HUES48 (cell line): ENCODE measurements around the gene RTCA.
A peak's percentile ranks its signal among the peaks of the same experiment; 100 is the strongest.
"Not testable (repeated sequence)": the region's sequence is repeated elsewhere in the genome, so short reads cannot be mapped to it uniquely, and the experiment has no call there.

Experiments
- H3K27ac ChIP-seq: one replicate; pipeline ENCODE4 v1.7.0; 2013; ENCODE audit warnings: low read depth, low read length, inconsistent platforms
- H3K27me3 ChIP-seq: 2 replicates; pipeline ENCODE4 v1.6.1; 2013; ENCODE audit warnings: mild to moderate bottlenecking, low read length; ENCODE audit not compliant: control insufficient read depth, insufficient read depth
- H3K36me3 ChIP-seq: 2 replicates; pipeline ENCODE4 v1.6.1; 2013; ENCODE audit warnings: low read length; ENCODE audit not compliant: control insufficient read depth, insufficient read depth
- H3K4me1 ChIP-seq: 2 replicates; pipeline ENCODE4 v1.6.1; 2013; ENCODE audit warnings: mild to moderate bottlenecking, low read length; ENCODE audit not compliant: control insufficient read depth, insufficient read depth
- H3K4me3 ChIP-seq: 2 replicates; pipeline ENCODE4 v1.5.1; 2013; ENCODE audit warnings: mild to moderate bottlenecking, low read depth, low read length
- H3K9ac ChIP-seq: 2 replicates; pipeline ENCODE4 v1.6.1; 2013; ENCODE audit warnings: mild to moderate bottlenecking, low read depth, low read length, moderate library complexity
- H3K9me3 ChIP-seq: 2 replicates; pipeline ENCODE4 v1.6.1; 2013; ENCODE audit warnings: low read length; ENCODE audit not compliant: control insufficient read depth, insufficient read depth

The RTCA gene

DNA sequence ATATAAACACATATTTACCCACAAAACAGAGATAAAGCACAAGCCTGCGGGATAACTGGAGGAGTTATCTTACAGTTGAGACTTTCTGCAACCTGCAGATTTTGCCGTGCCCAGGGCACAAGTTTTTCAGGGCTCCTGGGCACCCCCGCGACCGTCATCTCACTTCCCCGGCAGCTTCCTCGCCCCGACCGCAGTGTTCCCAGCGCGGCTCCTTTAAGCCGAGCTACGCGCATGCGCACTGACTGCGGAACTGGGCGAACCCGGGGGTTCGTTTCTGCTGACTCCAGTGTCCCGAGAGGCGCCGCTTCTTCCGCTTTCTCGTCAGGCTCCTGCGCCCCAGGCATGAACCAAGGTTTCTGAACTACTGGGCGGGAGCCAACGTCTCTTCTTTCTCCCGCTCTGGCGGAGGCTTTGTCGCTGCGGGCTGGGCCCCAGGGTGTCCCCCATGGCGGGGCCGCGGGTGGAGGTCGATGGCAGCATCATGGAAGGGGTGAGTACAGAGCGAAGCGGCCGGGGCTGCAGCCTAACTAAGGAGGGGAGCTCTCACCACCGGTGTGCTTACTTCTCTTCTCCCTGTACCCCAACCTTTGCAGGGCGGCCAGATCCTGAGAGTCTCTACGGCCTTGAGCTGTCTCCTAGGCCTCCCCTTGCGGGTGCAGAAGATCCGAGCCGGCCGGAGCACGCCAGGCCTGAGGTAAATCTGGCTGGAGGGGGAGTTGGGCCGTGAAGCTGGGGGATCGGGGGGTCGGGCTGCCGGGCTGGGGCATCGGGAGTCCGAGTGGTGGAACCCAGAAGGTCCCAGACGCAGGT is at the start of gene RTCA:
RTCA (plus strand) TSS at position 286 of the 810 bp plus-strand sequence; CDS start at position 446, 160 bp downstream.
- peak within 1 kb of the TSS; percentile 91 for H3K27ac ChIP-seq
- H3K9me3 ChIP-seq, result no peaks in the 10 kb centered on the region; the same call in 1 of the 2 replicates
- peak within 1 kb of the TSS; percentile 68 for H3K9ac ChIP-seq
- H3K4me3 ChIP-seq, result peak within 1 kb of the TSS; percentile 90
- H3K36me3 ChIP-seq, result peaks cover 39% of the 10 kb centered on the region
- H3K27me3 ChIP-seq, result no peaks in the 10 kb centered on the region
- 0 out of 2 replicates have a peak, but pooled peaks cover 3% of the 10 kb centered on the region for H3K4me1 ChIP-seq

GRCh38 chr1:100217834-100218233 is 48.2 kb upstream of the RTCA start:
- peaks cover 73% of the 10 kb centered on the region for H3K36me3 ChIP-seq
- H3K27ac ChIP-seq, result no peak overlapping the region
- H3K9me3 ChIP-seq, result no peaks in the 10 kb centered on the region

DNA sequence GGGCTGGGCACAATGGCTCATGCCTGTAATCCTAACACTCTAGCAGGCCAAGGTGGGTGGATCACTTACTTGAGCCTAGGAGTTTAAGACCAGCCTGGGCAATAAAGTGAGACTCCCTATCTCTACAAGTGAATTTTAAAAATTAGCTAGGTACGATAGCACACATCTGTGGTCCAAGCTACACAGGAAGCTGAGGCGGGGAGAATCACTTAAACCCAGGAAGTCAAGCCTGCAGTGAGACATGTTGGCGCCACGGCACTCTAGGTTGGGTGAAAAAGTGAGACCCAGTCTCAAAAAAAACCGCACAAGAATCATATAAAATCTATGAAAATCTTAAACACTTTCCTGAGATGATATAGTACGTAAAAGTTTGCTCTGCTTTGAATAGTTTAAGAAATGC is 46.6 kb upstream of the RTCA start:
- Histone ChIP-seq H3K36me3 (peaks cover 60% of the 10 kb centered on the region), H3K27ac (no peak overlapping the region), H3K4me1 (no peaks in the 10 kb centered on the region), H3K9me3 (no peaks in the 10 kb centered on the region), H3K9ac (no peak overlapping the region), H3K27me3 (no peaks in the 10 kb centered on the region), H3K4me3 (no peak overlapping the region)

More at GRCh38 chr1:100217834-100218233, 48.2 kb upstream of the RTCA start:
- Histone ChIP-seq H3K4me3 (no peak overlapping the region), H3K4me1 (no peaks in the 10 kb centered on the region), H3K27me3 (no peaks in the 10 kb centered on the region), H3K9ac (no peak overlapping the region)

DNA sequence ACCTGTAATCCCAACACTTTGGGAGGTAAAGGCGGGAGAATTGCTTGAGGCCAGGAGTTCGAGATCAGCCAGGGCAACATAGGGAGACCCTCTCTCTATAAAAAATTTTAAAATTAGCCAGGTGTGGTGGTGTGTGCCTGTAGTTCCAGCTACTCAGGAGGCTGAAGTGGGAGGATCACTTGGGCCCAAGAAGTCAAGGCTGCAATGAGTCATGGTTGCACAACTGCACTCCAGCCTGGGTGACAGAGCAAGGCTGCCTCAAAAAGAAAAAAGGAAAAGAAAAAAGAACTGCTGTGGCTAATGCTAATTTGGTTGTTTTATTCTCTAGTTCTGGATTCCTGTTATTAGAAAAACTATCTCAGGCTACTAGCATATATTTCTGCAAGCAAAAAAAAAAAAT is 46.1 kb upstream of the RTCA start:
- H3K27me3 ChIP-seq, result no peaks in the 10 kb centered on the region
- no peaks in the 10 kb centered on the region for H3K4me1 ChIP-seq
- H3K27ac ChIP-seq, result no peak overlapping the region
- no peak overlapping the region for H3K4me3 ChIP-seq
- peaks cover 55% of the 10 kb centered on the region for H3K36me3 ChIP-seq
- no peak overlapping the region for H3K9ac ChIP-seq
- H3K9me3 ChIP-seq, result no peaks in the 10 kb centered on the region

- Histone ChIP-seq H3K9ac (no peak overlapping the region), H3K36me3 (peaks cover 35% of the 10 kb centered on the region), H3K4me3 (no peak overlapping the region), H3K27ac (no peak overlapping the region), H3K4me1 (no peaks in the 10 kb centered on the region), H3K9me3 (no peaks in the 10 kb centered on the region), H3K27me3 (no peaks in the 10 kb centered on the region)
These were observed 43.6 kb upstream of the RTCA start for GRCh38 chr1:100222428-100222827.

DNA sequence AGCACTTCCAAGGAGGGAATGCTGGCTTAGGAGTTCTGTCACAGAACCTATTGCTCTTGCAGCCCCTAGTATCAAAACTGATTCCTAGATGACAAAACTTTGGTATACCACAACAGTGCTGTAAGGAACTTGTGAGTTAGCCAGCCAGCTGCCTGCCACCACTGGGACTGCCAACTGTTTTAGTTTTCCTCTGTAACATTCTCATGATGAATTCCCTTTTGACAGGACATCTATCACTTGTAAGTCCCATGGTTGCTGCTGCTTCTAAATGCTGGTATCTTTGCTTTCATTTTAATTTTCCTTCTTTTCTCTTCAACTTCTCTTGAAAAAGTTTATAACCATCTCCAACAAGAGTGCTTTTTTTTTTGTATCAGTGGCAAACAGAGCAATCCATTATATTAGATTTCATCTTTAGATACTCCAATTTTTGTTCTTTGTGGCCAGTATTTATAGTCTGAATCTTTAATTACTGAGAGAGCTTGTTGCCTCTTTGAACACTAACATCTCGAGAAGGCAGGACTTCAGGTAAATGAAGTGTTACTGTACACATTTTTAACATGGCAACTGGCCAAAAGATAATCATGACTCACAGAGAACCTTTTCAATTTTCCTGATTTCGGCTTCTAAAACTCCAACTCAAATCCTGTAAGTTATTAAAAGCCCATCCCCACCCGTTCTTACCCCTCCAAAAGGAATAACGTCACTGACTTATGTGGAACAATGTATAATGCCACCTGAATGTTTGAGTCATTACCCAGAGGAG is 36.2 kb upstream of the RTCA start:
- Histone ChIP-seq H3K27me3 (no peaks in the 10 kb centered on the region), H3K36me3 (peaks cover 61% of the 10 kb centered on the region), H3K9me3 (no peaks in the 10 kb centered on the region), H3K27ac (no peak overlapping the region), H3K9ac (no peak overlapping the region), H3K4me1 (no peaks in the 10 kb centered on the region), H3K4me3 (no peak overlapping the region)

GRCh38 chr1:100230765-100231164 is 35.3 kb upstream of the RTCA start:
- Histone ChIP-seq H3K4me1 (no peaks in the 10 kb centered on the region), H3K4me3 (no peak overlapping the region), H3K9ac (no peak overlapping the region), H3K9me3 (no peaks in the 10 kb centered on the region), H3K27ac (no peak overlapping the region), H3K27me3 (no peaks in the 10 kb centered on the region), H3K36me3 (peaks cover 70% of the 10 kb centered on the region)

DNA sequence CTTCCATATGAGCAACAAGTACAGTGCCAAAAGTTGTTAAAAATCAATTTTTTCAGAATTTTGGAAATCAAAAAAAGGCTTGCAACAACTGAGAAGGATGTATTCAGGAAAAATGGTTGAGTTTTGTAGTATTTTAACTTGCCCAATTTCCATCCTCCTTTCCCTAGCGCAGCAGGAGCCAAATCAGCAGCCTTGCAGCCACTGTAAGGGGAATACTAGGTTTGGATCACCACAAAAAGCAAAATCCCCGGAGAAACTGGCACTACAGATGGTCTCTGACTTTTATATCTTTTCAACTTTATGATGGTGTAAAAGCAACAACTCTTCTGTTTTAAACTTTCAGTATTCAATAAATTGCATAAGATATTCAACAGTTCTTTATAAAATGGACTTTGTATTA is 34.3 kb upstream of the RTCA start:
- no peaks in the 10 kb centered on the region for H3K27me3 ChIP-seq

DNA sequence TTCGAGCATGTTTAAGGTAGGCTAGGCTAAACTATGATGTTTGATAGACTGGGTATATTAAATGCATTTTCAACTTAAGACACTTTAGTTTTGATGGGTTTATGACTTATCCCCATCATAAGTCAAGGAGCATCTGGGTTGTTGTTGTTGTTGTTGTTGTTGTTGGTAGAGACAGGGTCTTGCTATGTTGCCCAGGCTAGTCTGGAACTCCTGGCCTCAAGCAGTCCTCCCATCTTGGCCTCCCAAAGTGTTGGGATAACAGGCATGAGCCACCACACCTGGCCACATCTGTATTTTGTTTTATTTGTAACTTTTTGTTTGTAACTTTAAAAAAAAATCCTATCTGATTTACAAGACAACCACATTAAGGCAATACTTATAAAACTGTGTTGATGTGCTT is 33.9 kb upstream of the RTCA start:
- no peak overlapping the region for H3K27ac ChIP-seq
- H3K4me3 ChIP-seq, result no peak overlapping the region
- no peaks in the 10 kb centered on the region for H3K4me1 ChIP-seq
- H3K9me3 ChIP-seq, result no peaks in the 10 kb centered on the region
- no peaks in the 10 kb centered on the region for H3K27me3 ChIP-seq
- H3K9ac ChIP-seq, result no peak overlapping the region
- peaks cover 81% of the 10 kb centered on the region for H3K36me3 ChIP-seq

More for the DNA sequence above, 34.3 kb upstream of the RTCA start:
- Histone ChIP-seq H3K9ac (no peak overlapping the region), H3K4me3 (no peak overlapping the region), H3K27ac (no peak overlapping the region), H3K4me1 (no peaks in the 10 kb centered on the region), H3K9me3 (no peaks in the 10 kb centered on the region), H3K36me3 (peaks cover 77% of the 10 kb centered on the region)

DNA sequence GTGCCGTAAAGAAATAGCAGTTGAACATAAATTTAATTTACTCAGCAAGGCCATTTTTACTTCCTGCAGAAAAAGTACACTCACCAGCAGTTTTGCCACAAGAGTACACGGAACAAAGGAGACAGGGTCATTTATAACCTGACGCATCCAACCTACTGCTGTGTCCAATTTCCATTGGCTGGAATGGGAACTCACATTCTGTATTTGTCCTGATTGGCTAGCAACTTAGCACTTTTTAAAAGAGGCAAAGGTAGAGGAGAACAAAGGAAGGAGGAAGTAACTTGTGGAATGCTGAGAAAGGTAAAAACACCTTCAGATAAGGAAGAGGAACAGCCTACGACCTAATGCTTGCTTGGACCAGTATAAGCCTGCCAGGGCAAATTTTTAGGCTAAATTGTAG is 32.5 kb upstream of the RTCA start:
- H3K27me3 ChIP-seq, H3K4me1 ChIP-seq, H3K9ac ChIP-seq, H3K9me3 ChIP-seq, H3K4me3 ChIP-seq, H3K27ac ChIP-seq: not testable (repeated sequence)
- H3K36me3 ChIP-seq, result peaks cover 83% of the 10 kb centered on the region

GRCh38 chr1:100234432-100234831 is 31.6 kb upstream of the RTCA start:
- no peaks in the 10 kb centered on the region for H3K4me1 ChIP-seq
- no peaks in the 10 kb centered on the region for H3K27me3 ChIP-seq
- no peaks in the 10 kb centered on the region for H3K9me3 ChIP-seq
- no peak overlapping the region for H3K4me3 ChIP-seq
- H3K27ac ChIP-seq, result no peak overlapping the region
- H3K36me3 ChIP-seq, result peaks cover 86% of the 10 kb centered on the region
- no peak overlapping the region for H3K9ac ChIP-seq
